Calu3 (cell line): Measurements from ENCODE around the gene LTB. TPM values are rescaled to one million over a fixed set of nuclear protein-coding genes. Genes with fewer than 3 reads are reported as not detected.

ENCODE experiments used
- BruUV-seq: library from RNA; stranded (reverse); fragments of 400-500 nt; replicated peaks from 2 replicates; lab custom pipeline; 2021; lab: Mats Ljungman, UMichigan
- CTCF ChIA-PET: fragments of 300-600 bp; sonication (Branson Sonifier 250); formaldehyde crosslinking; loops from one replicate; lab custom pipeline; 2022; ENCODE audit warnings: antibody characterized with exemption; lab: Charles Lee
- DNase-seq: peaks from one replicate; pipeline ENCODE4 v3.0.0; 2022
- H3K27ac Mint-ChIP-seq: one replicate; pipeline ENCODE4 v1.8.0; 2022; ENCODE audit warnings: mixed read lengths; ENCODE audit not compliant: unreplicated experiment
- H3K27me3 Mint-ChIP-seq: one replicate; pipeline ENCODE4 v1.8.0; 2022; ENCODE audit warnings: mixed read lengths; ENCODE audit not compliant: unreplicated experiment
- H3K36me3 Mint-ChIP-seq: one replicate; pipeline ENCODE4 v1.8.0; 2022; ENCODE audit warnings: mild to moderate bottlenecking, moderate library complexity, mixed read lengths; ENCODE audit not compliant: insufficient read depth, unreplicated experiment
- H3K4me1 Mint-ChIP-seq: one replicate; pipeline ENCODE4 v1.8.0; 2022; ENCODE audit warnings: mild to moderate bottlenecking, low read depth, mixed read lengths; ENCODE audit not compliant: unreplicated experiment
- H3K4me3 Mint-ChIP-seq: one replicate; pipeline ENCODE4 v1.8.0; 2022; ENCODE audit warnings: mild to moderate bottlenecking, low read depth, moderate library complexity, mixed read lengths; ENCODE audit not compliant: unreplicated experiment
- H3K9me3 Mint-ChIP-seq: one replicate; pipeline ENCODE4 v1.8.0; 2022; ENCODE audit warnings: low read depth, mixed read lengths; ENCODE audit not compliant: unreplicated experiment
- CTCF ChIP-seq: fragments of 200-600 bp; IDR thresholded peaks from one replicate; pipeline ENCODE4 v1.8.0; 2022; ENCODE audit warnings: antibody characterized with exemption; ENCODE audit not compliant: unreplicated experiment
- intact Hi-C: fragments of 100-400 bp; cut with micrococcal nuclease; formaldehyde crosslinking; loops from one replicate; pipeline ENCODE4 v1.10.0; 2022; ENCODE audit not compliant: unreplicated experiment
- total RNA-seq: library from RNA; stranded (reverse); gene quantifications from 2 replicates; pipeline ENCODE4 v1.2.3, GENCODE V29; 2022

The LTB gene
- total RNA-seq, 1 experiment from 2014 or later, result 1.4 TPM

- intact Hi-C loops, result loop anchor here (5.0 kb wide), 1 partner anchor 146 kb away; the partner anchor contains the start of gene MICA
- Mint-ChIP-seq H3K27me3 (no peaks in the 10 kb centered on the region), H3K9me3 (no peaks in the 10 kb centered on the region), H3K27ac (peak overlapping the region; percentile 43), H3K4me1 (peaks cover 17% of the 10 kb centered on the region), H3K4me3 (peak overlapping the region; percentile 71), H3K36me3 (peaks cover 54% of the 10 kb centered on the region)
- TSS peak; percentile 49 for BruUV-seq
- no peak for TF ChIP-seq CTCF
- no peak for DNase-seq
- CTCF ChIA-PET, result interaction anchor here (0.5 to 4.1 kb wide), 13 partner anchors 10 to 224 kb away, joined by 3 to 84 read pairs (median 5); partner anchors contain the start of genes LTB, NCR3 and TNF
Observed at GRCh38 chr6:31547727-31548543, 34.3 kb downstream of the LTB start.

DNA sequence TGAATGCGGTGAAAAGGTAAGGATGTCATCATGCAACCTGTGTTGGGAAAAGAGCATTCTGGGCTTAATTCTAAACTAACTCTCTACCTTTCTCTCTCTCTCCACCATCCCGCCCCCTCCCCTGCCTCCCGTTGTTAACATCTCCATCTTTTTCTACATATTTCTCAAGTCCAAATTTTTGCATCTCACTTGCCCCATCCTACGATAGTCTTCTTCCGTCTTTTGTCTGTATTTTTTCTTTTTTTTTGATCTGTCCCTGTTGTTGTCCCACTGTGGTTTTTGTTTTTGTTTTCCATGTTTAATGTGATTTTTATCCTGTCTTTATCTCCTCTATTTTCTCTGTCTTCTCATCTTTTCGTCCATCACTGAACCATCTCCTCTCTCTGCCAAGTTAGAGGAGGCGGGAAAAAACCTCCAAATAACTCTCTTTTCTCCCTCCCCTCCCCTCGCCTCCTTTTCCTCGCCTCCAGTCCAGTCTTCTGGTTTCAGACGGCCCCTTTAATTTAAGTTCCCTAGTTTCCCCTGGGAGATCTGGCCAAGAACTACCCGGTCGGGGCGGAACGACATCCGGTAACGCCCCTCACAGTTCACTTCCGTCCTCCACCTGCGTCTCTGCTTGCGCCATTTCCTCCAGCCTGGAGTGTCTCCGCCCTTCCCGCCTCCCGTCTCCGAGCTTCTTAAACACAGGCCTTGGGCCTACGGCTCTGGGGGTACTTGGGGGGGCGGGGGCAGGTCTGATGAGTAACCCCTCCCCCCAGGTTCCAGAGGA lies 35.1 kb downstream of the LTB start, which contains the start of gene NFKBIL1:
NFKBIL1 (plus strand) TSS at position 651 of the 769 bp plus-strand sequence; CDS start at position 738, 87 bp downstream.
- Mint-ChIP-seq H3K4me1 (peaks cover 17% of the 10 kb centered on the region), H3K36me3 (peaks cover 54% of the 10 kb centered on the region), H3K27me3 (no peaks in the 10 kb centered on the region), H3K4me3 (peak within 1 kb of the TSS; percentile 71), H3K27ac (peak within 1 kb of the TSS; percentile 43), H3K9me3 (no peaks in the 10 kb centered on the region)
- DNase-seq, result peak; percentile 98
- BruUV-seq, result no TSS peak
- TF ChIP-seq CTCF, result no peak
- intact Hi-C loops, result loop anchor here (1.0 to 5.0 kb wide), 2 partner anchors 51 to 145 kb away; partner anchors contain the start of gene MICA
- CTCF ChIA-PET, result interaction anchor here (0.7 to 3.4 kb wide), 12 partner anchors 28 to 892 kb away, joined by 3 to 54 read pairs (median 4); partner anchors contain the start of genes ABHD16A, LTB, NCR3 and TNF

DNA sequence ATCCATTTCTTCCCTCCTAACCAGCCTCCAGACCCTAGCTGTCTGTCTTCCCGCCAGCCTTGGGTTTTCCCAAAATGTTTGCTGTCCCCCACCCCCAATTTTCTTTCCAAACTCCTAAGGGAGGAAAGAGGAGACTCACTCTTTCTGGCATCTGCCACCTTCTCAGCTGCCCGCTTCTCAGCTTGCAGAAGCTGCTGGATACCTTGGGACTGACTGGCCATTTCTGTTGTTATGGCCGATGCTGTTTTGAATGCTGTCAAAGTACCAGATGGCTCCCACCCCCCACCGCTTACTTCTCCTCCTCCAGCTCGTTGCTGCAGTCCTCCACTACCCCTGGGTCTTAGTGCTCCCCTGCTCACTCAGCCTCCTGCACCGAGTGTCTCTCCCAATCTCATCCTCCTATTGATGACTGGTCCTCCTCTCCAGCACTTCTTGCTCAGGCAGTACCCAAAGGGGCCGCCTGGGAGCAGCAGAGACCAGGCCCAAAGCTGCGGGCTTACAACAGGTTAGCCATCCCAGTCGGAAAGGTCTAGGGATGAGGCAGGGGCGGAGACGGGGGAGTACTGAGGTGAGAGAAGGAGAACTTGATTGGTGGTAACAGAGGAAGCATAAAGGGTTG lies 35.8 kb downstream of the LTB start, which contains the start of gene ATP6V1G2:
ATP6V1G2 (minus strand) TSS at position 270 of the 619 bp plus-strand sequence; CDS start at position 221, 49 bp downstream.
- Mint-ChIP-seq H3K36me3 (peaks cover 57% of the 10 kb centered on the region), H3K27me3 (no peaks in the 10 kb centered on the region), H3K9me3 (no peaks in the 10 kb centered on the region), H3K4me1 (peaks cover 17% of the 10 kb centered on the region), H3K4me3 (peak within 1 kb of the TSS; percentile 71), H3K27ac (peak within 1 kb of the TSS; percentile 43)
- TF ChIP-seq CTCF, result peak; percentile 96
- intact Hi-C loops, result loop anchor here (1.0 to 5.0 kb wide), 2 partner anchors 52 to 144 kb away; partner anchors contain the start of gene MICA
- CTCF ChIA-PET, result interaction anchor here (0.5 to 3.4 kb wide), 10 partner anchors 29 to 892 kb away, joined by 3 to 54 read pairs (median 4); partner anchors contain the start of genes ABHD16A and TNF
- no TSS peak for BruUV-seq
- peak; percentile 98 for DNase-seq
